OCI-LY1 (cell line): ENCODE data around the gene NDST4.

Experiments
- CTCF ChIP-seq: fragments of 200-600 bp; sonication (generic), shearing (Covaris generic); IDR thresholded peaks from 2 replicates; pipeline ENCODE4 v1.5.1; 2017; ENCODE audit warnings: mild to moderate bottlenecking, antibody characterized with exemption, low read length, moderate library complexity, mixed read lengths
- EZH2 ChIP-seq: fragments of 200-600 bp; sonication (generic), shearing (Covaris generic); IDR thresholded peaks from 2 replicates; pipeline ENCODE4 v1.8.0; 2017; ENCODE audit warnings: borderline replicate concordance, mixed run types, mild to moderate bottlenecking, antibody characterized with exemption, low read length, moderate library complexity, mixed read lengths

- TF ChIP-seq CTCF (no peak), EZH2 (no peak)
Observed at GRCh38 chr4:114998316-114998715, 115.1 kb downstream of the NDST4 start.
